ENCODE data around the gene ZNF391.

DNA sequence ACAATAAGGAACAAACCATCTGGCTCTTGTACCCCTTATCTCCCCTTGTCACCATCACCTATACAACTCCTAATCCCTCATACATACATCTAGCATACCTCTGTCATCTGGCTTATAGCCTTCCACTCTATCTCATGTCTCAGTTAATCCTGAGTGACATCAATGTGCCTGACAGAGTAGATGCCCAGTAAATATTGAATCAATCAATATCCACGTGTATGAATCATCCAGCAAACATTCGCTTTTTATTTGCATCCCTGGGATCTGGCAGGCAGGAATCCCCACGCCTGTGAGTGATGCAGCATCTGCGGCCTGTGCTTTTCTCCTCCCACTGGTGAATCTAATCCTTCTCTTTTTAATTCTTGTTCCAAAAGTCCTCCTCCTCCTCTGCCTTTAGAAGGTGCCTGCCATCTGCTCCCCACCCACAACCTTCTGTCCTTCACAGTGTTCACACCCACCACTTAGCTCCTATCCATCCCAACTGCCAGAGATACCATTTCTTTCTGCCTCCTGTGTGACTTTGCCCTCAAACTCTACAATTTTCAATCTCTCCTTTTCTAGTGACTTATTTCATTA is 37.6 kb downstream of the ZNF391 start:
- TF ChIP-seq, protein P1, sequence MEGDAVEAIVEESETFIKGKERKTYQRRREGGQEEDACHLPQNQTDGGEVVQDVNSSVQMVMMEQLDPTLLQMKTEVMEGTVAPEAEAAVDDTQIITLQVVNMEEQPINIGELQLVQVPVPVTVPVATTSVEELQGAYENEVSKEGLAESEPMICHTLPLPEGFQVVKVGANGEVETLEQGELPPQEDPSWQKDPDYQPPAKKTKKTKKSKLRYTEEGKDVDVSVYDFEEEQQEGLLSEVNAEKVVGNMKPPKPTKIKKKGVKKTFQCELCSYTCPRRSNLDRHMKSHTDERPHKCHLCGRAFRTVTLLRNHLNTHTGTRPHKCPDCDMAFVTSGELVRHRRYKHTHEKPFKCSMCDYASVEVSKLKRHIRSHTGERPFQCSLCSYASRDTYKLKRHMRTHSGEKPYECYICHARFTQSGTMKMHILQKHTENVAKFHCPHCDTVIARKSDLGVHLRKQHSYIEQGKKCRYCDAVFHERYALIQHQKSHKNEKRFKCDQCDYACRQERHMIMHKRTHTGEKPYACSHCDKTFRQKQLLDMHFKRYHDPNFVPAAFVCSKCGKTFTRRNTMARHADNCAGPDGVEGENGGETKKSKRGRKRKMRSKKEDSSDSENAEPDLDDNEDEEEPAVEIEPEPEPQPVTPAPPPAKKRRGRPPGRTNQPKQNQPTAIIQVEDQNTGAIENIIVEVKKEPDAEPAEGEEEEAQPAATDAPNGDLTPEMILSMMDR (IDR thresholded peaks at IDR 0.05), result no peak
- TF ChIP-seq EZH2 (IDR thresholded peaks at IDR 0.05; ENCODE audit: borderline replicate concordance, insufficient read depth, low read depth, low read length, poor library complexity, severe bottlenecking), result no peak

Data from B cell (primary cell).